Measurements from ENCODE around the gene LKAAEAR1. TPM values are rescaled to one million over a fixed set of nuclear protein-coding genes. Genes with fewer than 3 reads are reported as not detected.

LKAAEAR1 gene
- total and polyA plus RNA-seq, 2 donors from 2014 or later: 0.31 TPM; not detected in 1

DNA sequence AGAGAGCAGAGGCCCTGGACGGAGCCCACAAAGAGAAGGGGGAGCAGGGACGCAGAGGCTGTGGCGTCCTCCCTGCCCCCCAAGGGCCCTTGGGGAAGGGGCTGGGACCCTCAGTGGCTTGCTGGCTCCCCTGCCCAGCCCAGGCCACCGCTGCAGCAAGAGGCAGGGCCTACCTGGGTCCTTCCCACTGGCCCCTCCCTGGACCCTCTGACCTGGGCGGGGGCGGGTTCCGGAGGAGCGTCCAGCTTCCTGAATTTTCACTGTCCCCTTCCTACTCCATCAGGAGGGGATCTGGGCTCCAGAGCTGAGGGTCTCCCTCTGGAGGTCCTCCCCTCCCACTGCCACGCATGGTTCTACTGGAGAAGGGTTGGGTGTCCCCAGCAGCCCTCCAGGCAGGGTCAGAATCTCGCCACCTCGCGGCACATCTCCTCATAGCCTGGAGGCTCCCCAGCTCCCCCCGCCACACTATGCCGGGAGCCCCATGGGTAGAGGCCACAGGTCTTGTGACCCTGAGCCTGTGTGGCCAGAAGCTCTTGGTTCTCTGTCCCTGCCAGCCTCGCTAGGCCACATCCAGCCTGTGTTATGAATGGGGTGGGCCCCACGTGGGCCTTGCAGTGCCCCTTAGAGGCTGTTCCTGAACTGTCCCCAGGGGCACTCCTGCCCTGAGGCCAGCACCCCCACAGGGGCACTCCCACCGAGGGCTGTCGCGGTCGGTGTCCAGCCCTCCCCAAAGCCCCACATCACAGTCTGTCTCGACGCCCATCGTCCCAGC, 33.8 kb downstream of the LKAAEAR1 start:
- Histone ChIP-seq H3K9ac (ENCODE audit: low read length in 3 of 3) (no peak overlapping the region), H3K4me3 (ENCODE audit: low read length in 3 of 3) (peak overlapping the region in 1 of 3 donors; percentile 46), H3K36me3 (ENCODE audit: control insufficient read depth in 2 of 3, insufficient read depth in 3 of 3, low read length in 3 of 3) (no peaks in the 10 kb centered on the region), H3K27ac (ENCODE audit: low read depth in 2 of 2, low read length in 2 of 2) (peak overlapping the region; percentile 54 to 68), H3K4me1 (ENCODE audit: control insufficient read depth in 2 of 3, insufficient read depth in 2 of 3, low read depth in 1 of 3, low read length in 3 of 3) (peaks cover 0 to 16% (median 0%) of the 10 kb centered on the region in 3 donors), H3K9me3 (ENCODE audit: control insufficient read depth in 2 of 3, insufficient read depth in 1 of 3, low read length in 3 of 3) (no peaks in the 10 kb centered on the region), H3K27me3 (ENCODE audit: control insufficient read depth, insufficient read depth, low read length) (peaks cover 7% of the 10 kb centered on the region)
- peak in 1 of 5 donors; percentile 77 for DNase-seq
- FAIRE-seq: no peak
- intact Hi-C loops (cut with DNase I): no loop called here
- TF ChIP-seq, protein P1, sequence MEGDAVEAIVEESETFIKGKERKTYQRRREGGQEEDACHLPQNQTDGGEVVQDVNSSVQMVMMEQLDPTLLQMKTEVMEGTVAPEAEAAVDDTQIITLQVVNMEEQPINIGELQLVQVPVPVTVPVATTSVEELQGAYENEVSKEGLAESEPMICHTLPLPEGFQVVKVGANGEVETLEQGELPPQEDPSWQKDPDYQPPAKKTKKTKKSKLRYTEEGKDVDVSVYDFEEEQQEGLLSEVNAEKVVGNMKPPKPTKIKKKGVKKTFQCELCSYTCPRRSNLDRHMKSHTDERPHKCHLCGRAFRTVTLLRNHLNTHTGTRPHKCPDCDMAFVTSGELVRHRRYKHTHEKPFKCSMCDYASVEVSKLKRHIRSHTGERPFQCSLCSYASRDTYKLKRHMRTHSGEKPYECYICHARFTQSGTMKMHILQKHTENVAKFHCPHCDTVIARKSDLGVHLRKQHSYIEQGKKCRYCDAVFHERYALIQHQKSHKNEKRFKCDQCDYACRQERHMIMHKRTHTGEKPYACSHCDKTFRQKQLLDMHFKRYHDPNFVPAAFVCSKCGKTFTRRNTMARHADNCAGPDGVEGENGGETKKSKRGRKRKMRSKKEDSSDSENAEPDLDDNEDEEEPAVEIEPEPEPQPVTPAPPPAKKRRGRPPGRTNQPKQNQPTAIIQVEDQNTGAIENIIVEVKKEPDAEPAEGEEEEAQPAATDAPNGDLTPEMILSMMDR (IDR thresholded peaks at IDR 0.05; ENCODE audit: borderline replicate concordance, extremely low read depth, insufficient read depth): no peak

DNA sequence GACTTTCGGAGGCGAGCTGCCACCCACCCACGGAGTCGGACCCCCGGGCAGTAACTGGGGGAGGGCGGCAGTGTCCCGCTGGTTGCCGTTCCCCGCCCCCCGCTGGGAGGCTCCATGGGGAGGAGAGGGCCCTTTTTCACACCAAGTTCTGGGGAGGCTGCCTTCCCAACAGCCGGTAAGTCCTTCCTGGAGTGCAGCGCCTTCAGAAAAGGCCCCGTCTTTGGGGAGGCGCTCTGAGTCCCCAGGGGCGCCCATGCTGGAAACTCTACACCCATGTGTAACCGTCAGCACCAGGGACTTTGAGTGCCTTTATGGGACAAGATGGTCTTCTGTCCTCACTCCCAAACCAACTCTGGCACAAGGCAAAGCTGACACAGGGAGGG, 34.3 kb downstream of the LKAAEAR1 start:
- H3K9ac ChIP-seq (ENCODE audit: low read length in 3 of 3): no peak overlapping the region
- H3K27ac ChIP-seq (ENCODE audit: low read depth in 2 of 2, low read length in 2 of 2): peak overlapping the region; percentile 54 to 68
- peaks cover 0 to 14% (median 0%) of the 10 kb centered on the region in 3 donors for H3K4me1 ChIP-seq (ENCODE audit: control insufficient read depth in 2 of 3, insufficient read depth in 2 of 3, low read depth in 1 of 3, low read length in 3 of 3)
- TF ChIP-seq, protein P1 (IDR thresholded peaks at IDR 0.05; ENCODE audit: borderline replicate concordance, extremely low read depth, insufficient read depth): no peak
- H3K9me3 ChIP-seq (ENCODE audit: control insufficient read depth in 2 of 3, insufficient read depth in 1 of 3, low read length in 3 of 3): no peaks in the 10 kb centered on the region
- peak overlapping the region in 1 of 3 donors; percentile 46 for H3K4me3 ChIP-seq (ENCODE audit: low read length in 3 of 3)
- H3K27me3 ChIP-seq (ENCODE audit: control insufficient read depth, insufficient read depth, low read length): peaks cover 7% of the 10 kb centered on the region
- DNase-seq (peak in 1 of 5 donors; percentile 79), FAIRE-seq (no peak)
- H3K36me3 ChIP-seq (ENCODE audit: control insufficient read depth in 2 of 3, insufficient read depth in 3 of 3, low read length in 3 of 3): no peaks in the 10 kb centered on the region
- intact Hi-C loops (cut with DNase I): no loop called here

DNA sequence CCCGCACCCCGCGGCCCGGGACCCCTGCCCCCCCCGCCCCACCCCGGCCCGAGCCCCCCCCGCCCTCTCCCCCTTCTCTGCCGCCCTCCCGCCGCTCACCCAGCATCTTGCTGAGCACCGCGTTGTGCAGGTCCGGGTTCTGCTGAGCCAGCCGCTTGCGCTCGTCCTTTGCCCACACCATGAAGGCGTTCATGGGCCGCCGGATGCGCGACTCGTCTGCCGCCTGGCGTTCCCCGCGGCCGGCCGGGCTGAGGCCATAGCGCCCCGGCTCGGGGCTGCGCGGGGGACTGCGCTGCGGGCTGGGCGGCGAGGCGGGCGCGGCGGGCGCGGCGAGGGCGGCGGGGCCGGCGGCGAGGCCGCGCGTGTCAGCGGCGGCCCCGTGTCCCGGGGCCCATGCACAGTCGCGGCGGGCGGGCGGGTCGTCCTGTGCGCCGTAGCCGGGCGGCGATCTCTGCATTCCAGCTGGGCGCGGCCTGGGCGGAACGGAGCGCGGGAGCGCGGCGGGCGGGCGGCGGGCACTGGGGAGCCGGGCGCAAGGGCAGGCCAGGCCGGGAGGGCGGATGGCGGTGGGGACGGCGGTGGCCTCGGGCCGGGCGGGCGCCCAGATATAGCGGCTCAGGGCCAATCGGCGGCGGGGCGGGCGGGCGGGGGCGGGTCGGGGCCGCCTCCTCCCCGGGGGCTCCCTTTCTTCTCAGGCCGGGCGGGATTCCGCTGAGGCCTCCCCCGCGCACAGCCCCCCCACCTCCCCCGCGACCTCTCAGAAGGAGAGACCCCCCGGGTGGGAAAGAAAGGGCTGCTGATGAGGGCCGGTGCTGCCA, 34.9 kb downstream of the LKAAEAR1 start, which contains the start of gene SOX18:
SOX18 (minus strand) TSS at position 580 of the 818 bp plus-strand sequence; CDS start at position 457, 123 bp downstream.
- peak in 2 of 5 donors; percentile 63 to 86 for DNase-seq
- TF ChIP-seq, protein P1 (IDR thresholded peaks at IDR 0.05; ENCODE audit: borderline replicate concordance, extremely low read depth, insufficient read depth): no peak
- intact Hi-C loops (cut with DNase I): no loop called here
- Histone ChIP-seq H3K27me3 (ENCODE audit: control insufficient read depth, insufficient read depth, low read length) (peaks cover 7% of the 10 kb centered on the region), H3K4me1 (ENCODE audit: control insufficient read depth in 2 of 3, insufficient read depth in 2 of 3, low read depth in 1 of 3, low read length in 3 of 3) (peaks cover 0 to 12% (median 0%) of the 10 kb centered on the region in 3 donors), H3K4me3 (ENCODE audit: low read length in 3 of 3) (peak within 1 kb of the TSS in 1 of 3 donors; percentile 46), H3K36me3 (ENCODE audit: control insufficient read depth in 2 of 3, insufficient read depth in 3 of 3, low read length in 3 of 3) (no peaks in the 10 kb centered on the region), H3K9me3 (ENCODE audit: control insufficient read depth in 2 of 3, insufficient read depth in 1 of 3, low read length in 3 of 3) (no peaks in the 10 kb centered on the region), H3K27ac (ENCODE audit: low read depth in 2 of 2, low read length in 2 of 2) (peak within 1 kb of the TSS; percentile 54 to 68), H3K9ac (ENCODE audit: low read length in 3 of 3) (no peak within 1 kb of the TSS)
- no peak for FAIRE-seq
